Activated CD4-positive, alpha-beta memory T cell treated with anti-CD3 and anti-CD28 coated beads for 36 hours (primary cell): Measurements from ENCODE around the gene CALN1. TPM values are rescaled to one million over a fixed set of nuclear protein-coding genes. Genes with fewer than 3 reads are reported as not detected.

Experiments used
- CTCF ChIA-PET: fragments of 350-600 bp; sonication (Branson Sonifier 250); formaldehyde crosslinking; loops from one replicate; lab custom pipeline; 2021; ENCODE audit warnings: antibody characterized with exemption, inconsistent platforms; lab: Charles Lee
- POLR2A ChIA-PET: fragments of 350-600 bp; sonication (Branson Sonifier 250); formaldehyde crosslinking; loops from one replicate; lab custom pipeline; 2021; ENCODE audit warnings: antibody characterized with exemption; lab: Charles Lee
- DNase-seq: peaks from one replicate; pipeline ENCODE4 v3.0.0-alpha.2; 2020
- H3K27ac Mint-ChIP-seq: one replicate; pipeline ENCODE4 v1.8.0; 2021; ENCODE audit warnings: mixed read lengths
- H3K27me3 Mint-ChIP-seq: one replicate; pipeline ENCODE4 v1.8.0; 2021; ENCODE audit warnings: mixed read lengths
- H3K36me3 Mint-ChIP-seq: one replicate; pipeline ENCODE4 v1.8.0; 2021; ENCODE audit warnings: mixed read lengths
- H3K4me1 Mint-ChIP-seq: one replicate; pipeline ENCODE4 v1.8.0; 2021; ENCODE audit warnings: low read depth, mixed read lengths
- H3K4me3 Mint-ChIP-seq: one replicate; pipeline ENCODE4 v1.8.0; 2021; ENCODE audit warnings: mild to moderate bottlenecking, mixed read lengths
- H3K9me3 Mint-ChIP-seq: one replicate; pipeline ENCODE4 v1.8.0; 2021; ENCODE audit warnings: mixed read lengths
- intact Hi-C: fragments of 100-400 bp; cut with micrococcal nuclease; formaldehyde crosslinking; loops from one replicate; pipeline ENCODE4 v1.15.1; 2023
- total RNA-seq, 2 experiments: library from RNA; stranded (reverse); gene quantifications; one replicate each; pipeline ENCODE4 v1.2.3, GENCODE V29; 2021

The CALN1 gene
- total RNA-seq, 2 experiments from 2014 or later, result not detected

GRCh38 chr7:72190146-72190545 lies 222.0 kb downstream of the CALN1 start:
- CTCF ChIA-PET, result no interaction called here
- Mint-ChIP-seq H3K4me3 (no peak overlapping the region), H3K27me3 (no peaks in the 10 kb centered on the region), H3K27ac (no peak overlapping the region), H3K36me3 (no peaks in the 10 kb centered on the region), H3K4me1 (no peaks in the 10 kb centered on the region), H3K9me3 (peaks cover 16% of the 10 kb centered on the region)
- no peak for DNase-seq
- POLR2A ChIA-PET, result no interaction called here
- intact Hi-C loops, result no loop called here

DNA sequence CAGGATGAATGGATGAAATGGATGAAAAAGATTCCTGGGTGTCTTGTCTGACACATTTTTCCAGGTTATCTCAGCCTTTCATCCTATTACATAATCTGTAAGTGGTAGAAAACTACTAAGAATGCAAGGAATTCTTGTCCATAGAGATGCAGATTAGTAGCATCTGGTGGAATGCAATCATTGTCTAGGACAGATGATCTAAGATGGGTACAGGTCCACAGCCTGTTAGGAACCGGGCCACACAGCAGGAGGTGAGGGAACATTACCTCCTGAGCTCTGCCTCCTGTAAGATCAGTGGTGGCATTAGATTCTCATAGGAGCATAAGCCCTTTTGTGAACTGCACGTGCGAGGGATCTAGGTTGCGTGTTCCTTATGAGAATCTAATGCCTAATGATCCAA lies 225.0 kb downstream of the CALN1 start:
- ChIA-PET POLR2A (no interaction called here), CTCF (no interaction called here)
- Mint-ChIP-seq H3K4me3 (no peak overlapping the region), H3K27ac (no peak overlapping the region), H3K9me3 (peaks cover 17% of the 10 kb centered on the region), H3K27me3 (no peaks in the 10 kb centered on the region), H3K4me1 (no peaks in the 10 kb centered on the region), H3K36me3 (no peaks in the 10 kb centered on the region)
- no peak for DNase-seq
- intact Hi-C loops, result no loop called here

DNA sequence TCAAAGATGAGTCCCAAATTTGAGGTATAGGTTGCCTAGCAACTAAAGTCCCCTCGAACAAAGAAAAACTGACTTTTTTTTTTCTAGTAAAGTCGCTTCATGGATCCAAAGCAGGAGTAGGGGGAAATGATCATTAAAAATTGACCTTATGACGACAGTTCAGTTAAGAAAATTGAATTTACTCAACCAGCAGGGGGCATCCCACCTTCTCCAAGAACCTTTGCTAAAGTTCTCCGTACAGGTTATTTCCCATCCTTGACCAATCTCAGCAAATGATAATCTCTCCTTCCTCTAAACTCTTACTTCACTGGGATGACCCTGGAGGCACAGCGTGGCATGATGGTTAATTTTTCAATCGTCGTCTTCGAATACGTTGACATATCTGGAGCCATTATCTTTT lies 228.3 kb downstream of the CALN1 start:
- Mint-ChIP-seq H3K36me3 (no peaks in the 10 kb centered on the region), H3K27me3 (no peaks in the 10 kb centered on the region), H3K4me1 (no peaks in the 10 kb centered on the region), H3K27ac (no peak overlapping the region), H3K4me3 (no peak overlapping the region), H3K9me3 (peaks cover 16% of the 10 kb centered on the region)
- CTCF ChIA-PET, result no interaction called here
- DNase-seq, result no peak
- intact Hi-C loops, result no loop called here
- POLR2A ChIA-PET, result no interaction called here

DNA sequence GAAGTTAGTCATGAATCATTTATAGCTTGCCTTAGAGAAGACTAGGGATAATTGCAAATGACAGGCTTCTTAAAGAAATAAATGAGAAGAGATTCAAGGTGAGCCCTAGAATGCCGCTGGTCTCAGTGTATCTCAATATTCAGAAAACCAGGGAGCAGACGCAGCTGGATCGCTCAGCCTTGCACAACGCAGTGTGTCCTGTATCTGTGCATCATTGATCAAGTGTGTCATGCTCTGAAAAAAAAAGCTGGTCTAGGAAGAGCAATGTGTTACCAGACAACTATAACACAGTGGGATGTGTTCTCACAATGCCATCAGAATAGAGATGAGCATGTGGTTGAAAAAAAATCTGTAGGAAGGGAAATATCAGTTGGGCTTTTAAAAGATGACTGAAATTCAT lies 230.1 kb downstream of the CALN1 start:
- Mint-ChIP-seq H3K27me3 (no peaks in the 10 kb centered on the region), H3K27ac (no peak overlapping the region), H3K4me1 (no peaks in the 10 kb centered on the region), H3K36me3 (no peaks in the 10 kb centered on the region), H3K4me3 (no peak overlapping the region), H3K9me3 (peaks cover 14% of the 10 kb centered on the region)
- ChIA-PET CTCF (no interaction called here), POLR2A (no interaction called here)
- no peak for DNase-seq
- intact Hi-C loops, result no loop called here

DNA sequence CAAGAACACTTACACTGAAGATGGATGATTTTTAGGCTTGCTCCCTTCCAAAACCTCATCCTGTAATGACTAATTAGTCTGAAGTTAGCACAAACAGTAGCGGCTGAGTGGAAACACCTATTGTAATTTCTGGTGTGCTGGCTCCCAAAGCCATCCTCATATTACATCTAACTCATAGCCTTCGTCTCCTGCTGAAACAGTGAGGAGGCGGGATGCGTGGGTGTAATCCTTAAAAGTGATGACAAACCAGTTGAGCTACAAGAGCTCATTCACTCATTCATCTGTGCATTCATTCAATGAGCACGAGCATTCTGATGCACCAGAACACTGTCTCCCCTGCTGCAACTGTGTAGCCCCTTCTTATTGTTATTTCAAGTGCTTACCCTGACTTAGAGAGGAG lies 235.3 kb downstream of the CALN1 start:
- no peaks in the 10 kb centered on the region for H3K27me3 Mint-ChIP-seq
- DNase-seq, result no peak
- POLR2A ChIA-PET, result no interaction called here
- intact Hi-C loops, result no loop called here
- CTCF ChIA-PET, result no interaction called here
- no peaks in the 10 kb centered on the region for H3K36me3 Mint-ChIP-seq
- H3K4me1 Mint-ChIP-seq, result no peaks in the 10 kb centered on the region
- peaks cover 25% of the 10 kb centered on the region for H3K9me3 Mint-ChIP-seq
- no peak overlapping the region for H3K27ac Mint-ChIP-seq
- no peak overlapping the region for H3K4me3 Mint-ChIP-seq

DNA sequence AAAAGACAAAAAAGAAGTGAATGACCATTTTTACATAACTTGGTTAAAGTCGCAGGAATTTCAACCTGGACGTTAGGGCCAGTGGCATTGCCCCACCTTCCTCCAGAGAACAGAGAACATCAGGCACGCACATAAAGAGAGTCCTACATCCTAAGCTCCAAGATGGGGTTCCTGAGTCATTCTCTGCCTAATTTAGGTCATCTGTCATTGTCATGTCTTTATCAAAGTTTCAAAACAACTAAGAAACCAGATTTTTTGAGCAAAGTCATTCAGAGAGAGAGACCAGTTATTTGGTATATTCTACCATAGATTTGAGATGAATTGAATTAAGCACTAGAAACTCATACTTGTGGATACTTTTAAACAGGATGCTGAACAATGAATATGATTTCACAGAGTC lies 241.7 kb downstream of the CALN1 start:
- ChIA-PET CTCF (no interaction called here), POLR2A (no interaction called here)
- peaks cover 21% of the 10 kb centered on the region for H3K9me3 Mint-ChIP-seq

DNA sequence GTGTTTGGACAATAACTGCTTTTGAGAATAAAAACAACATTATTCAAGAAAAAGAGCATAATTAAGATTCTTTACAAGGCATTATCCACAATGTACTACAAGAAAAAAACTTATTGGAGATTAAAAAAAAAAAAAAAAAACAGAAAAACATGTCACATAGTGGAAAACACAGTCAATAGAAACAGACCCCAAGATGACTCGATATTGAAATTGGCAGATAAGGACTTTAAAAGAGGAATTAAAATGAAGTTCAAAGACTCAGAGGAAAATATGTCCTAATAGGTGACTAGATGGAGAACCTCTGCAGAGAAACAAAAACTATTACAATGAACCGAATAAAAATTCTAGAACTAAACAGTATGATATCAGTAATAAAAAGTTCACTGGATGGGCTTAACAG lies 248.9 kb downstream of the CALN1 start:
- DNase-seq, result no peak
- CTCF ChIA-PET, result no interaction called here
- intact Hi-C loops, result no loop called here
- H3K27ac Mint-ChIP-seq, result no peak overlapping the region
- no peaks in the 10 kb centered on the region for H3K36me3 Mint-ChIP-seq
- H3K4me3 Mint-ChIP-seq, result no peak overlapping the region
- POLR2A ChIA-PET, result no interaction called here
- no peaks in the 10 kb centered on the region for H3K4me1 Mint-ChIP-seq
- H3K27me3 Mint-ChIP-seq, result no peaks in the 10 kb centered on the region
- H3K9me3 Mint-ChIP-seq, result peaks cover 30% of the 10 kb centered on the region

More for the DNA sequence above, 241.7 kb downstream of the CALN1 start:
- no peak overlapping the region for H3K27ac Mint-ChIP-seq
- intact Hi-C loops, result no loop called here
- H3K4me3 Mint-ChIP-seq, result no peak overlapping the region
- H3K36me3 Mint-ChIP-seq, result no peaks in the 10 kb centered on the region
- DNase-seq, result no peak
- H3K4me1 Mint-ChIP-seq, result no peaks in the 10 kb centered on the region
- no peaks in the 10 kb centered on the region for H3K27me3 Mint-ChIP-seq

DNA sequence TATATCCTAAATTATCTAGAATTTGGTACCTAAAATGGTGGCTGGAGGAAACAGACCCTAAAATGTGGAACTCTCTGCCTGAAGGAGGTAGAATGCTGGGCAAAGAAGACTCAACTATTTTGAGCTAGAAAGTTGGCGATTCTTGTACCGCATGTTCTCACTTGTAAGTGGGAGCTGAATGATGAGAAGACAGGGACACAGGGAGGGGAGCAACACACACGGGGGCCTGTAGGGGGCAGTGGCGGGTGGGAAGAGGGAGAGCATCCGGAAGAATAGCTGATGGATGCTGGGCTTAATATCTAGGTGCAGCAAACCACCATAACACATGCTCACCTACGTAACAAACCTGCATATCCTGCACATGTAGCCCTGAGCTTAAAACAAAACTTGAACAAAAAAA lies 250.6 kb downstream of the CALN1 start:
- ChIA-PET POLR2A (no interaction called here), CTCF (no interaction called here)
- H3K36me3 Mint-ChIP-seq, result no peaks in the 10 kb centered on the region
- peaks cover 30% of the 10 kb centered on the region for H3K9me3 Mint-ChIP-seq
- no peaks in the 10 kb centered on the region for H3K27me3 Mint-ChIP-seq
- H3K4me1 Mint-ChIP-seq, result no peaks in the 10 kb centered on the region
- DNase-seq, result no peak
- H3K27ac Mint-ChIP-seq, result no peak overlapping the region
- intact Hi-C loops, result no loop called here
- no peak overlapping the region for H3K4me3 Mint-ChIP-seq

GRCh38 chr7:72159911-72160310 lies 252.2 kb downstream of the CALN1 start:
- H3K9me3 Mint-ChIP-seq, result peaks cover 27% of the 10 kb centered on the region
- CTCF ChIA-PET, result no interaction called here
- H3K4me1 Mint-ChIP-seq, result no peaks in the 10 kb centered on the region
- no peaks in the 10 kb centered on the region for H3K27me3 Mint-ChIP-seq
- no peak for DNase-seq
- intact Hi-C loops, result no loop called here
- H3K36me3 Mint-ChIP-seq, result no peaks in the 10 kb centered on the region
- POLR2A ChIA-PET, result no interaction called here
- no peak overlapping the region for H3K27ac Mint-ChIP-seq
- no peak overlapping the region for H3K4me3 Mint-ChIP-seq

DNA sequence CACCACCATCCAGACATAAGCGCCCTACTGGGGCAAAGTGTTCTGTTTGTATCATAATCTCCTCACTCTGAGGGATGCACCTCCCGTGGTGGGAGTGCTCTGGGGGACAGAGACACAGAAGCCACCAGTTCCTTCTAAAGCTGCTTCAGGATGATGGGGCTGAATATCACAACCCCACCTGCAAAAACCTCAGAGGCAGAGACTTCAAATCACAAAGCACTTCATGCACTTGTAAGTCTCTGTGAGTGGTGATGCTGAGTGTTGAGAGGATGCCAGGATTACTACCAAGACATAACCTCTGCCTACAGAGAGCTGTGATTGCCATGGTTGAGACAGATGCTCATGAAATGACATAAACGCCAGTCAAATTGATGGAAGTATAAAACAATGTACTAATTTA lies 255.5 kb downstream of the CALN1 start:
- ChIA-PET POLR2A (no interaction called here), CTCF (interaction anchor here (1.0 kb wide), 1 partner anchor 71 kb away, joined by 3 read pairs; no protein-coding TSS in a partner anchor)
- Mint-ChIP-seq H3K4me3 (no peak overlapping the region), H3K36me3 (no peaks in the 10 kb centered on the region), H3K27me3 (no peaks in the 10 kb centered on the region), H3K9me3 (peaks cover 5% of the 10 kb centered on the region), H3K4me1 (no peaks in the 10 kb centered on the region), H3K27ac (no peak overlapping the region)
- intact Hi-C loops, result no loop called here
- DNase-seq, result no peak

- ChIA-PET CTCF (no interaction called here), POLR2A (no interaction called here)
- no peak overlapping the region for H3K4me3 Mint-ChIP-seq
- H3K27me3 Mint-ChIP-seq, result no peaks in the 10 kb centered on the region
- peaks cover 19% of the 10 kb centered on the region for H3K9me3 Mint-ChIP-seq
- no peak for DNase-seq
- H3K27ac Mint-ChIP-seq, result no peak overlapping the region
- no peaks in the 10 kb centered on the region for H3K4me1 Mint-ChIP-seq
- intact Hi-C loops, result no loop called here
- no peaks in the 10 kb centered on the region for H3K36me3 Mint-ChIP-seq
Measured at GRCh38 chr7:72153132-72153512, 259.0 kb downstream of the CALN1 start.

GRCh38 chr7:72152161-72153131 lies 259.7 kb downstream of the CALN1 start:
- H3K4me3 Mint-ChIP-seq, result no peak overlapping the region
- no peak for DNase-seq
- POLR2A ChIA-PET, result no interaction called here
- H3K27me3 Mint-ChIP-seq, result no peaks in the 10 kb centered on the region
- H3K9me3 Mint-ChIP-seq, result peaks cover 20% of the 10 kb centered on the region
- no peaks in the 10 kb centered on the region for H3K36me3 Mint-ChIP-seq
- CTCF ChIA-PET, result no interaction called here
- intact Hi-C loops, result no loop called here
- no peaks in the 10 kb centered on the region for H3K4me1 Mint-ChIP-seq
- no peak overlapping the region for H3K27ac Mint-ChIP-seq

GRCh38 chr7:72140566-72140965 lies 271.6 kb downstream of the CALN1 start:
- ChIA-PET CTCF (no interaction called here), POLR2A (no interaction called here)
- no peak overlapping the region for H3K4me3 Mint-ChIP-seq
- H3K4me1 Mint-ChIP-seq, result no peaks in the 10 kb centered on the region
- no peaks in the 10 kb centered on the region for H3K36me3 Mint-ChIP-seq
- no peak for DNase-seq
- peaks cover 32% of the 10 kb centered on the region for H3K9me3 Mint-ChIP-seq
- intact Hi-C loops, result no loop called here
- H3K27me3 Mint-ChIP-seq, result no peaks in the 10 kb centered on the region
- H3K27ac Mint-ChIP-seq, result no peak overlapping the region
